NCI-H748 (cell line): ENCODE measurements around the gene BTBD16.

Experiments
- DNase-seq: peaks from one replicate; lab custom pipeline; 2025; ENCODE audit not compliant: unreplicated experiment; lab: John Stamatoyannopoulos, UW

BTBD16 gene

GRCh38 chr10:122271076-122271475, at the start of gene BTBD16:
TSS of gene BTBD16 (plus strand) at chr10:122271296. CDS start at chr10:122275082, 3,786 bp downstream.
- DNase-seq = no peak

GRCh38 chr10:122221958-122222357, 49.1 kb upstream of the BTBD16 start:
- DNase-seq = no peak

DNA sequence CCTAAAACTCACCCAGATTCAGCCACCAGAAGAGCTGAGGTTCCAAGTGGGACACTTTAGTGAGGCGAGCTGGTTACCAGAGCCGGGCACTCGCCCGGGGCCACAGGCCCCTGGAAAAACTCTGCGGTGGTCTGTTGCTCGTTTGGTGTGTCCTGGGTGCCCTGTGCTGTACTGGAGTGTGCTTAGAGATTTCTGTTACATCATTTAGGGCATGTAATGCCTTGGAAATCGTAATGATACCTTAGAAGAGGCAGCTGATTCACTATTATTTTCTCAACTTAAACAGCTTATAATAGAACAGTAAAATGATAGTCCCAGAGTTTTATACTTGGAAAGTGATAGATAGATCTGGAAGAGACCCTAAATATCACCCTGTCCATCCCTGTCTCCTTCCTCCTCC, 48.5 kb upstream of the BTBD16 start:
- no peak for DNase-seq

DNA sequence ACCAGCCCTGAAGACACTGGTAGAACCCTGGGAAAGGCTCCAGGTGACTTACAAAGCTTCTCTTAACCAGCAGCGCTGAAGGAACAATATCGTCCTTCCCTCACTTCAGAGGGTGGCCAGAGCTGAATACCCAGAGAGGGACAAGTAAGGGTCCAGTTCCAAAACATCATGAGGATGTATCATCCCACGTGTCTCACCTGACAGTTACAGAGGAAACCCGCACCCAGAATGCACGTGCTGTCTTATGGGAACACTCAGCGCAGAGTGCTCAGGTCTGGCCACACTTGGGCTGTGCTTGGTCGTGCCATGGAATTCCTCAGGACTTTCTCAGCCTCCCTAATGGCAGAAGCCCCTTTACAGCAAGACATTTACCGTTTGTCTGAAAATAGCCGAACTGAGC, 46.9 kb upstream of the BTBD16 start:
- DNase-seq = no peak

- no peak for DNase-seq
These were observed 45.8 kb upstream of the BTBD16 start for GRCh38 chr10:122225330-122225729.

- no peak for DNase-seq
These were observed 43.3 kb upstream of the BTBD16 start for GRCh38 chr10:122227754-122228153.

DNA sequence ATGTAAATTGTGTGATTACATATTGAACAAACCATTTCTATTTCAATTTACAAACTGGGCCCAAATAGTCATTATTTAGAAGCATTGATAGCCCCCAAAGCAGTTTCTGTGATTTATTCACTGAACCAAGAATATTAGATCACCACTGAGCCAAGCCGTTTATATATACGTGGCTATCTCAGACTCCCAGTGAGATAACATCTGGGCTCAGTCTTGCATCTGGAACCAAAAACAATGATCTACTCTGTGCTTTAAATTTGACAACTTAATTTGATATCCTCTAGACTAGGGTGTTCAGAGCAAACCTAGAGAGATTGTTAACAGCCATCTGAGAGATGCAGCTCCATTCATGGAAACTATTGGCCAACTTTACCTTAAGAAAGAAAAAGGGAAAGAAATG, 41.4 kb upstream of the BTBD16 start:
- DNase-seq = no peak

GRCh38 chr10:122230222-122230621, 40.9 kb upstream of the BTBD16 start:
- no peak for DNase-seq

GRCh38 chr10:122232769-122233168, 38.3 kb upstream of the BTBD16 start:
- no peak for DNase-seq

DNA sequence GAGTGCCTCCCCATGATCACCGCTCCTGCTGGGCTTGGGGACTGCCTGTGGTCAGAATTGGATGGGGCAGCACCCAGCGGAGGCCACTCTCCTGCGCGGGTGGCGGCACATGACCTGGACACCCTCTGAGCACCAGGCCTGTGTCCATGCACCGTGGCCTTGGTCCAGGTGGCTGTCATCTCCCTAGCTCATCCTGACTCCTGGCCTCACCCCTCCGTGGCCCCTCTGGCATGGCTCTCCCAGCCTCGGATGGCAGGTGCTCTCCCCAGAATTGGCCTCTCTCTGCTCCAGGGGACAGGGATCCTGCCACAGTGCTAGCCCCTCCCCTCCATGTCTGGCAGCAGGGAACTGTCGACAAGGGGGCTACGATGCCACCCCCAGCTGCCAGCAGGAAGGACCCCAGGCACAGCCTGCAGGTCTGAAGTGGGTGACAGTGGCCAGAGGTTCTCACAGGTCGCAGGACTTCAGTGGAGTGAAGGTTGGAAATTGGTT, 37.2 kb upstream of the BTBD16 start:
- DNase-seq = no peak

DNA sequence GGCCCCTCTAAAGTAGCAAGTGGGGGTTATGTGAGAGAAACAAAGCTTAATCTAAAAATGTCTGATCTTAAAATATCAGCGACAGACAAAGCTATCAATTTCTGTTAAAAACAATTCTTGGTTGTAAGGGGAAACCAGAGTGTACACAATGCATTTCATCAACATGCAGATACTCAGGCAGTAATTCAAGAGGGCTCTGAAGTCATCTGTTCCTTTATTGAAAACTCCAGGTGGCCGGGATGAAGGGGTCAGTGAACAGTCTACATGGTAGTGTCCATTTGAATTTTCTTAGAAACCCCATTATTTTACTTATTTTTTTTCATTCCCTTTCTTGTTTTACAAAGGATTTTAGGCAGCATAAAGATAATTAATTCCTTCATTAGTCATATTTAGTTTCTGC, 36.7 kb upstream of the BTBD16 start:
- peak; percentile 68 for DNase-seq

GRCh38 chr10:122236690-122237306, 34.3 kb upstream of the BTBD16 start:
- peak; percentile 54 for DNase-seq

DNA sequence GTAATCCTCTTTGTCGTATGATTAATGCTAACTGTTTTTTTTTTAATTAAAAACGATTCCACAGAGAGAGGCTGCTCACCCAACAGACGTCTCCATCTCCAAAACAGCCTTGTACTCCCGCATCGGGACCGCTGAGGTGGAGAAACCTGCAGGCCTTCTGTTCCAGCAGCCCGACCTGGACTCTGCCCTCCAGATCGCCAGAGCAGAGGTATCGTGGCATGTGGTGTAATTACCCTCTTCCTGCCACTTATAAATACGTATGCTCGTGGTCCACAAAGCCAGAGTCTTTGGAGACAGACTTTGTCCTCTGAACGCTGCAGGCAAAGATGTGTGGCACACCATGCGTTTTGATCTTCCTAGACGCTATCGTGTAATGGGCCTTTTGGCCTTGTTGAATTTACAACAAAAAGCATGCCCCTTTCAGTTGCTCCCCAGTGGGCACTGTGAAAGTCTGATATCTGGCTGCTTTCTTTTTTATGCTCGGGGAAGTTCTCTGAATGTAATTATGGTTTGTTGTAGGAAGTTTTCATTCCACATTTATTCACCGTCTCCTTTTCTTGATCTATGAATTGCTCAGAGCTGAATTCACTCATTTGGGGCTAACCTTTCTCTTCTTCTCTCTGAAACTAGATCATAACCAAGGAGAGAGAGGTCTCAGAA, 33.6 kb upstream of the BTBD16 start:
- peak; percentile 8 for DNase-seq

- no peak for DNase-seq
These were observed 31.4 kb upstream of the BTBD16 start for GRCh38 chr10:122239578-122240257.

- DNase-seq = no peak
These were observed 30.7 kb upstream of the BTBD16 start for GRCh38 chr10:122240401-122240800.

DNA sequence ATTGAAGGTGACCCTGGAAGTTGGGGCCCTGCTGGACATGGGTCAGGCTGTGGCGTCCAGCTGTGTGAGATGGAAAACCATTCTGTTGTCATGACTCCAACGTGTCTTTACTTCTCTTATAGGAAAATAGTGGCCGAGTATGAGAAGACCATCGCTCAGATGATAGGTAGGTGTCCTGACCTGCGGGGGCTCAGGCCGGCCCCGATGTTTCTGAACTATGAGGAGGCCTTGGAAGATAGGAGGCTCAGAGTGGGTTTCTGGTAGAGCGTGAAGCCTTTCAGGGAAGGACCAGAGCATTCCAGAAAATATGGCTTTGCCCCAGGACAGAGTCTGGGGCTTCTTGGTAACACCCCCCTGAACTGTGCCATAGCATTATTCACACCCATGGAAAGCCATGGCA, 29.3 kb upstream of the BTBD16 start:
- DNase-seq = no peak

DNA sequence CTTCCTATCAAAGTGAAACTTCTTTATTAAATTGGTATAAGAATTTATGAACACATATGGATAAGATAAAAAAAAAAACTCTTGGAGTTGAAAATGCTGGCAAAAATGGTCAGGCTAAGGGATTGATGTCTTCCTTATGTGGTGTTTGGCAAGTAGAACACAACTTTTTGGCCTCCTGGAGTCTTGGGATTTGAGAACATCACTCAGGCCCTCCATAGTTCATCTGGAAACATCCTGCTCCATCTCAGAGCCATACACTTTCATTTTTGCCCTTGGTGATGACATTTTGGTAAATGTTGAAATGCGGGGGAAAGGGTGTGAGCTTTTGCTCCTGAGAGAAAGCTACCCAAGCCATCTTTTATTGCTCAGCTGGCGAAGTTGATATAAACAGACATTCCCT, 27.5 kb upstream of the BTBD16 start:
- no peak for DNase-seq

DNA sequence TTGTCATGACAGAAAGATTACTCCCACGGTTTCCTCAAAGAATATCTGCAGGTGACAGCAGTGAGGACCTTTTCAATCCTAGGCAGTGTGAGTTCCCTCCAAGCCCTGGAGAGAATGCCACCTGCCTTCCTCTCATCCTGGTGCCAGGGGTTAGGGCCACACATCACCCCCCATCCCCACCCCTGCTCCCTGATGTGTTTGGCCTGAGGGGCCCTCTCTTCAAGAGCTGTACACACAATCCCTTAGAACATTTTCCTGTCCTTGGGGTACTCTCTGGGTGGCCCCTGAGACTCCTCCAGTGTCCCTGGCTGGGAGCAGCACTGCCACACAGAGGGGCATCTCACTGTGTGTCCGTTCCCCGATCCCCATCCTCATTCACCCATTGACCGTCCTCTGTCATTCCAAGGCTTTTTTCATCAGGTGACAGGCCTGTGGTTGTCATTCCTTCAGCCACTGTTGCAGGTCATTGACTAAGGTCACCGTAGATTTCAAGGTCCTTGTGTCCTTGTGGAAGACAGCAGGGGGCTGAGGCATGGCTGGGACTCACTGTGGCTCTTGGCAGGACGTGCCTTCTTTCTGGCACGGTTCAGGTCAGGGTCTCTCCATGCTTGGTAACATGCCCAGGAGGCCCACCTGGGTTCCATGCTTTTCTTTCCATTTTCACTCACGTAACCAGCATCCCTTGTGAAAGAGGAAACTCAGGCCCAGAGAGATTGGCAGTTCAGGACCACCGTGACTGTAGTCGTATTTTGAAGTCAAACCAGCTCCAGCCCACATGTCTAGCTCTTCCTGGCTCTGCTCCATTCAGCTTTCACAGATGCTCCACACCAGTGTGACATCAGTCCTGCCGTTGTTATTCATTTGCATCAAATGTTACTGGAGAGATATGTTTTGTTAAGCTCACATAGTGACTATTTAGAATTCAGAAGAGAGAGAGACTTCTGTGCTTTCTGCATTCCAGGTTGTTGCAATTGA, 26.8 kb upstream of the BTBD16 start:
- DNase-seq = peak; percentile 54

DNA sequence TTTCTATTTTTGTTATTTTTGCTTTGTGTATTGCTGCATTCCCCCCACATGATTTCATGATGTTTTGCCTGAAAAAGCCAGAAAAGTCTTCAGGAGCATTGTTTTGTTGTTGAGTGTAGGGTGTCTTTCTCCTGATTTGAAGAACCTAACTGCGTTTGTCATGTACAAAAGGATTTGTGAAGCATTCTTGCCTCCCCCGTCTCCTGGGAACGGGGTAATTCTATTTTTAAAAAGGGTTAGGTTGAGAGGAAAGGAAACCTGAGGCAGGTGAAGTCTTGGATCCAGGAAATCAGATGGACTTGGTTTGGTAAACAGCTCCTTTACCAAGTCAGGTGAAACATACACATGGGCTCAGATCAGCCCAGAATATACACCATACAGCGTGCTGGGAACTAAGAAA, 26.0 kb upstream of the BTBD16 start:
- peak; percentile 45 for DNase-seq

GRCh38 chr10:122245897-122246296, 25.2 kb upstream of the BTBD16 start:
- no peak for DNase-seq
